Stimulated activated CD8-positive, alpha-beta memory T cell treated with anti-CD3 and anti-CD28 coated beads, Interleukin-4, amount 100 ng/mL, for 4 hours (primary cell): ENCODE data around the gene POLR2F.

Experiments
- DNase-seq, 2 donors: peaks; one replicate each; pipeline ENCODE4 v3.0.0-alpha.2; 2020; ENCODE audit warnings: low read depth in 2 of 2, low spot score in 1 of 2

POLR2F gene

GRCh38 chr22:37981282-37982011, 27.9 kb downstream of the POLR2F start:
- DNase-seq: no peak

GRCh38 chr22:37982151-37982785, 28.8 kb downstream of the POLR2F start:
- DNase-seq: no peak

GRCh38 chr22:37982938-37983859, 29.7 kb downstream of the POLR2F start:
- DNase-seq: no peak

GRCh38 chr22:37983860-37984791, 30.6 kb downstream of the POLR2F start, which contains the start of gene SOX10:
SOX10 (minus strand) TSS chr22:37984555; CDS start chr22:37983784, 771 bp downstream.
- no peak for DNase-seq

GRCh38 chr22:37985050-37985585, 31.6 kb downstream of the POLR2F start:
- no peak for DNase-seq

GRCh38 chr22:37985751-37986281, 32.3 kb downstream of the POLR2F start:
- no peak for DNase-seq

- DNase-seq: no peak
Observed at GRCh38 chr22:37986371-37986770, 32.9 kb downstream of the POLR2F start.

- DNase-seq: no peak
Observed at GRCh38 chr22:37989146-37990045, 35.9 kb downstream of the POLR2F start.

GRCh38 chr22:37990301-37990700, 36.8 kb downstream of the POLR2F start:
- DNase-seq: no peak

GRCh38 chr22:37990862-37991261, 37.4 kb downstream of the POLR2F start:
- no peak for DNase-seq

GRCh38 chr22:37991731-37992442, 38.4 kb downstream of the POLR2F start:
- no peak for DNase-seq

- DNase-seq: peak in 1 of 2 donors; percentile 4
Observed at GRCh38 chr22:37994049-37994448, 40.5 kb downstream of the POLR2F start.

- no peak for DNase-seq
Observed at GRCh38 chr22:37994982-37995381, 41.5 kb downstream of the POLR2F start.

GRCh38 chr22:37995460-37995859, 42.0 kb downstream of the POLR2F start:
- no peak for DNase-seq

GRCh38 chr22:37996079-37996478, 42.6 kb downstream of the POLR2F start:
- DNase-seq: no peak

- no peak for DNase-seq
Observed at GRCh38 chr22:37996515-37997246, 43.2 kb downstream of the POLR2F start.

- no peak for DNase-seq
Observed at GRCh38 chr22:37998543-37998942, 45.0 kb downstream of the POLR2F start.

- DNase-seq: no peak
Observed at GRCh38 chr22:37999236-37999635, 45.7 kb downstream of the POLR2F start.
